GM04503 (cell line): ENCODE results near the gene NR1D2.
"Not testable (repeated sequence)": the region's sequence is repeated elsewhere in the genome, so short reads cannot be mapped to it uniquely, and the experiment has no call there.

Source experiments
- DNase-seq: peaks from one replicate; pipeline ENCODE4 v3.0.0-alpha.2; 2012; ENCODE audit warnings: low read depth

Gene NR1D2

GRCh38 chr3:24005669-24006068, 60.6 kb downstream of the NR1D2 start:
- DNase-seq = no peak

DNA sequence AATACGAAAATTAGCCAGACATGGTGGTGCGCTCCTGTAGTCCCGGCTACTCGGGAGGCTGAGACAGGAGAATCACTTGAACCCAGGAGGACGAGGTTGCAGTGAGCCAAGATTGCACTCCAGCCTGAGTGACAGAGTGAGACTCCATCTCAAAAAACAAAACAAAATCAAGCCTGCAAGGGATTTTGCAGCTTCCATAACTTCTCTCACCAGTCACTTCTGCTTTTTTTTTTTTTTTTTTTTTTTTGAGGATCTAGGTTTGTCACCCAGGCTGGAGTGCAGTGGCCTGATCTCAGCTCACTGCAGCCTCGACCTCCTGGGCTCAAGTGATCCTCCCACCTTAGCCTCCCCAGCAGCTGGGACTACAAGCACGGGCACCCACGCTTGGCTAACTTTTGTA, 65.7 kb downstream of the NR1D2 start:
- not testable (repeated sequence) for DNase-seq

- no peak for DNase-seq
These were observed 67.6 kb downstream of the NR1D2 start for GRCh38 chr3:24012589-24013269.

- DNase-seq = no peak
These were observed 72.2 kb downstream of the NR1D2 start for GRCh38 chr3:24017305-24017704.

GRCh38 chr3:24018784-24019570, 73.9 kb downstream of the NR1D2 start:
- DNase-seq = no peak

DNA sequence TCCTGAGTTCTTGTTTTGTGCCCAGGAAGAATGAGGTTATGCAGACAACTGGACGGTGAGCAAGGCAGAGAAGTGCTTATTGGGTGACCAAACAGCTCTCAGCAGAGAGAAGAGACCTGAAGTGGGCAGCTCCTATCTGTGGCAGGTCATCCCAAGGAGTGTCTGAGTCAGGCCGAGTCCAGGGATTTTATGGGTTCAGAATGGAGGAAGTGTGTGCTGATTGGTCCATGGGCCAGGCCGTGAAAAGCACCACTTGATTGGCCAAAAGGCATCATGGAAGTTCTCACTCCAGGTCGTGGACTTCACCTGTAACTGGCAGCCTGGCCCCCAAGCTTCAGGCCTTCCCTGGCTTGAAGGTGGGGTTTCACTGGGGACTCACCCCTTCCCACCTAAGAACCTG, 74.5 kb downstream of the NR1D2 start:
- DNase-seq = no peak

- no peak for DNase-seq
These were observed 75.1 kb downstream of the NR1D2 start for GRCh38 chr3:24020036-24020691.

DNA sequence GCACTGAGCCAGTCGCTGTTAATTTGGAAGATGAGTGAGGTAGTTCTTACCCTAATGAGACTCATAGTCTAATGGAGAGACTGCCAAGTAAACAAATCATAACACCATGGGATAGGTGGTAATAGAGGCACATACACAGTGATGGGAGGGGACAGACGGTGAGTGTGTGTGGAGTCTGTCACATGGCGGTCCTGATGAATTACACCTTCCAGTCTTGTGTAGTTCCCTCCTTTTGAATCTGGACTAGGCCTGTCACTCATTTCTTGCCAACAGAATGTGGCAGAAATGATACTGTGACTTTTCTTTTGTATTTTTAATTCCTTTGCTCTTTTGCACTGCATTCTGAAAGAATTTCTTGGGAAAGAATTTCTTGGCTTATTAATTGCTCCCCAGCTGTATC, 78.1 kb downstream of the NR1D2 start:
- no peak for DNase-seq

DNA sequence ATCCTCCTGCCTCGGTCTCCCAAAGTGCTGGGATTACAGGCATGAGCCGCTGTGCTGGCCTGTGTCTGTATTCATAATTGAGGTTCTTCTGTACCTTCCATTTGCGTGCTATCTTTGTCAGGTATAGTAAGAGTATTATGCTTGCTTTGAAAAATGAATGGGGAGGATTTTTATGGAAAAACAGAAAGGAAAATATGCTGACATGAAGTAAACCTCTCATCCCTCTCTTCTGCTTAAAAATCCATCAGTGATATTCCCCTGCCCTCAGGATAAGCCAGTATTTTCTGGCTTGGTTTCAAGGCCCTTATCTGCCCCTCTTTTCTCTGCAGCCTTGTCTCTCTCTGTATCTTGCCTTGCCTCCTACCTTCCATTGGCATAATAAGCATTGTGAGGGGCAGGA, 80.7 kb downstream of the NR1D2 start:
- DNase-seq = no peak

DNA sequence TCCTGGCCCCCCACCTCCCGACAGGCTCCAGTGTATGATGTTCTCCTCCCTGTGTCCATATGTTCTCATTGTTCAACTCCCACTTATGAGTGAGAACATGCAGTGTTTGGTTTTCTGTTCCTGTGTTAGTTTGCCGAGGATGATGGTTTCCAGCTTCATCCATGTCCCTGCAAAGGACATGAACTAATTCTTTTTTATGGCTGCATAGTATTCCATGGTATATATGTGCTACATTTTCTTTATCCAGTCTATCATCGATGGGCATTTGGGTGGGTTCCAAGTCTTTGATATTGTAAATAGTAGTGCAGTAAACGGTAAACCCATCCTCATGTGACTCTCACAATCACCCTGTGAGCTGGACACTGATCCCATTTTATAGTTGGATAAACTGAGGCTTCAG, 81.6 kb downstream of the NR1D2 start:
- DNase-seq = not testable (repeated sequence)

DNA sequence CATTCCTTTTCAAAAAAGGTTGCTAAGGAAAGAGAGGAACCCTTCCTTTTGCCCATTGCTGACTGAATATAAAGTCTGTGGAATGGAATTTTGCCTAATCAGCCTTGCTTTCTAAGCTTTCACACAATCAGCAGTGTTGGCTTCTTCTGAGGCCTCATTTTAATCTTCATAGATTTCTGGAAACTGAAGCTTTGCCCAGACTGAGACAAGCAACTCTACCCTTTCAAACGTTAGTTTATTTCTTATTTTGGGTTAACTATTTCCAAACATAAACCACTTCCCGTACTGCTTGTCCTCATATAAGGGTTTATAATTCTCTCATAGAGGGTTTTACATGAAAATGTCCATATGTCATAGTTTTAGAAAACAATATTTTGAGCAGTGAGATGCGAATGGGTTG, 82.9 kb downstream of the NR1D2 start:
- no peak for DNase-seq
